Measurements from ENCODE around the gene JAM3.
"Not testable (repeated sequence)": the region's sequence is repeated elsewhere in the genome, so short reads cannot be mapped to it uniquely, and the experiment has no call there.

JAM3 gene

DNA sequence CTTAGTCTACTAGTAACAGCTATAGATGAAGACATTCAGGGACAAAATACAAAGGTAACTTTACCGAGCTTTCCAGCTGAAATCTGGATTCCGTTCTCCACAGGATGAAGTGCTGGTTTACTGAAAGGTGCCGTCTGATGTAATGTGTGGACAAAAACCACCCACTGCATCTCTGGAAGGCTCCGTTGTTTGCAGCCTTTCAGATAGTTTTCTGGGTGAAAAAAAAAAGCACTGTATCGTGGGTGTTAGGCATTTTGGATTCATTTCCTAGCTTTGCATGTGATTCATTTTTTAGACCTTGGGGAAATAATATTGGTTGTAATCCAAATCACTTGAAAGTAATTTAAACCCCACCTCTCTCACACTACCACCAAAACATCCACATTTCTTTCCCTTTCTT lies 10.4 kb downstream of the JAM3 start:
- TF ChIP-seq, protein P1, sequence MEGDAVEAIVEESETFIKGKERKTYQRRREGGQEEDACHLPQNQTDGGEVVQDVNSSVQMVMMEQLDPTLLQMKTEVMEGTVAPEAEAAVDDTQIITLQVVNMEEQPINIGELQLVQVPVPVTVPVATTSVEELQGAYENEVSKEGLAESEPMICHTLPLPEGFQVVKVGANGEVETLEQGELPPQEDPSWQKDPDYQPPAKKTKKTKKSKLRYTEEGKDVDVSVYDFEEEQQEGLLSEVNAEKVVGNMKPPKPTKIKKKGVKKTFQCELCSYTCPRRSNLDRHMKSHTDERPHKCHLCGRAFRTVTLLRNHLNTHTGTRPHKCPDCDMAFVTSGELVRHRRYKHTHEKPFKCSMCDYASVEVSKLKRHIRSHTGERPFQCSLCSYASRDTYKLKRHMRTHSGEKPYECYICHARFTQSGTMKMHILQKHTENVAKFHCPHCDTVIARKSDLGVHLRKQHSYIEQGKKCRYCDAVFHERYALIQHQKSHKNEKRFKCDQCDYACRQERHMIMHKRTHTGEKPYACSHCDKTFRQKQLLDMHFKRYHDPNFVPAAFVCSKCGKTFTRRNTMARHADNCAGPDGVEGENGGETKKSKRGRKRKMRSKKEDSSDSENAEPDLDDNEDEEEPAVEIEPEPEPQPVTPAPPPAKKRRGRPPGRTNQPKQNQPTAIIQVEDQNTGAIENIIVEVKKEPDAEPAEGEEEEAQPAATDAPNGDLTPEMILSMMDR (IDR thresholded peaks at IDR 0.05; ENCODE audit: borderline replicate concordance, extremely low read depth, low read length, poor library complexity, severe bottlenecking) = no peak
- no peak for TF ChIP-seq EZH2 (IDR thresholded peaks at IDR 0.05; ENCODE audit: borderline replicate concordance, low read depth, low read length, severe bottlenecking)
- Histone ChIP-seq H2AFZ (ENCODE audit: low read depth, low read length) (no peak overlapping the region), H4K20me1 (ENCODE audit: insufficient read depth, low read length) (no peaks in the 10 kb centered on the region), H3K9ac (ENCODE audit: low read depth, low read length) (no peak overlapping the region), H3K27ac (ENCODE audit: low read length) (no peak overlapping the region), H3K36me3 (ENCODE audit: insufficient read depth, low read length) (no peaks in the 10 kb centered on the region), H3K27me3 (ENCODE audit: insufficient read depth, low read length, poor library complexity) (no peaks in the 10 kb centered on the region), H3K4me1 (ENCODE audit: insufficient read depth, low read length) (no peaks in the 10 kb centered on the region), H3K9me3 (ENCODE audit: insufficient read depth, low read length, severe bottlenecking) (peaks cover 15% of the 10 kb centered on the region), H3K4me3 (ENCODE audit: low read depth in 1 of 2, low read length in 2 of 2) (no peak overlapping the region), H3K4me2 (ENCODE audit: insufficient read depth, low read length) (no peak overlapping the region), H3K79me2 (ENCODE audit: insufficient read depth, low read length) (peaks cover 2% of the 10 kb centered on the region; the same call in 1 of the 2 replicates)
- no peak for DNase-seq
- ATAC-seq (ENCODE audit: insufficient read depth, low read depth) = no peak

DNA sequence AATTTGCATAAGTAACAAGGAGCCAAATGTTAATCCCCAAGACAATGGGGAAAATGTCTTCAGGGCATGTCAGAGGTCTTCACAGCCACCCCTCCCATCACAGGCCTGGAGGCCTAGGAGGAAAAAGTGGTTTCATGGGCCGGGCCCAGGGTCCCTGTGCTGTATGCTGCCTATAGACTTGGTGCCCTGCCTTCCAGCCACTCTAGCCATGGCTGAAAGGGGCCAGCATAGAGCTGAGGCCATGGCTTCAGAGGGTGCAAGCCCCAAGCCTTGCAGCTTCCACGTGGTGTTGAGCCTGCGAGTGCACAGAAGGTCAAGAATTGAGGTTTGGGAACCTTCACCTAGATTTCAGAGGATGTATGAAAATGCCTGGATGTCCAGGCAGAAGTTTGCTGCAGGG lies 12.4 kb downstream of the JAM3 start:
- H3K27me3 ChIP-seq (ENCODE audit: insufficient read depth, low read length, poor library complexity); H4K20me1 ChIP-seq (ENCODE audit: insufficient read depth, low read length); H3K9ac ChIP-seq (ENCODE audit: low read depth, low read length); H2AFZ ChIP-seq (ENCODE audit: low read depth, low read length); H3K36me3 ChIP-seq (ENCODE audit: insufficient read depth, low read length); DNase-seq; ATAC-seq (ENCODE audit: insufficient read depth, low read depth); H3K4me3 ChIP-seq (ENCODE audit: low read depth in 1 of 2, low read length in 2 of 2); H3K27ac ChIP-seq (ENCODE audit: low read length); H3K79me2 ChIP-seq (ENCODE audit: insufficient read depth, low read length); H3K4me2 ChIP-seq (ENCODE audit: insufficient read depth, low read length); H3K4me1 ChIP-seq (ENCODE audit: insufficient read depth, low read length): not testable (repeated sequence)
- H3K9me3 ChIP-seq (ENCODE audit: insufficient read depth, low read length, severe bottlenecking) = peaks cover 15% of the 10 kb centered on the region

DNA sequence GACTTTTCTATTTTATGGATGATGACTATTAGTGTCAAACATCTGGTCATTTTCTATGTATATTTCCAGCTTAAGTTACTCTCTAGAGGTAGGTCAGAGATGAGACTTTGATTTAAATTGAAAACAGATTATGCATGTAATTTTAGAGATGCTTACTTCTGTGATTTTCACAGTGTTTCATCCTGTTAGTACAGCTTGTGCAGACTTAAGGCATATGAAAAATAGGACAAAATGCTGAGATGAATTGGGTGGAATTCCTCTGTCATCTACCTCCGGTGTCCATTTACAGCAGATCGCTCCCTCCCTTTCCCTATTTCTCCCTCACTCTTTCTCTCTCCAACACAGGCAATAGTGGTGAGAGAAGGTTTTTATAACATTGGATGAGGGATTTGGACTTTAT lies 14.1 kb downstream of the JAM3 start:
- Histone ChIP-seq H2AFZ (ENCODE audit: low read depth, low read length) (no peak overlapping the region), H3K27ac (ENCODE audit: low read length) (no peak overlapping the region), H3K9me3 (ENCODE audit: insufficient read depth, low read length, severe bottlenecking) (peaks cover 15% of the 10 kb centered on the region), H4K20me1 (ENCODE audit: insufficient read depth, low read length) (no peaks in the 10 kb centered on the region), H3K27me3 (ENCODE audit: insufficient read depth, low read length, poor library complexity) (no peaks in the 10 kb centered on the region), H3K4me2 (ENCODE audit: insufficient read depth, low read length) (no peak overlapping the region), H3K4me3 (ENCODE audit: low read depth in 1 of 2, low read length in 2 of 2) (no peak overlapping the region), H3K9ac (ENCODE audit: low read depth, low read length) (no peak overlapping the region), H3K36me3 (ENCODE audit: insufficient read depth, low read length) (no peaks in the 10 kb centered on the region), H3K4me1 (ENCODE audit: insufficient read depth, low read length) (no peaks in the 10 kb centered on the region), H3K79me2 (ENCODE audit: insufficient read depth, low read length) (peaks cover 2% of the 10 kb centered on the region; the same call in 1 of the 2 replicates)
- DNase-seq (no peak), ATAC-seq (ENCODE audit: insufficient read depth, low read depth) (no peak)
- TF ChIP-seq, protein P1 (IDR thresholded peaks at IDR 0.05; ENCODE audit: borderline replicate concordance, extremely low read depth, low read length, poor library complexity, severe bottlenecking) = no peak
- no peak for TF ChIP-seq EZH2 (IDR thresholded peaks at IDR 0.05; ENCODE audit: borderline replicate concordance, low read depth, low read length, severe bottlenecking)

DNA sequence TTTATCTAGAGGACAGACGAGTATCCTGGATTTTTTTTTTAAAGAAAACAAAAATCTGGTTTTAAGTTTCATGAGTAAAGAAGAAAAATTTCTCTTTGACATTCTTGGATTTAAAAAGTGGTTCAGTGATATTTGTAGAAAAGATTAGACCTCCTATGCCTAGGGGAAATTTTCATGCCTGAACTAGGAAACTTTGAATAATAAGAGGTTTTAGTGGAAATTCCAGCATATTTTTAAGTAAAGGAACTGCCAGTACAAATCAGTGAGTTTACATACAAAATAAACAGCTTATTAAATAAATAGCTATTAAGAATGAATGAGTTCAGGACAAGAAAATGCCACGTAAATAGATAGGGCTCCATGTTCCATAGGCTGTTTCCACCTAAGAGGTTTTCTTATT lies 17.5 kb downstream of the JAM3 start:
- H3K27ac ChIP-seq (ENCODE audit: low read length) = no peak overlapping the region
- H3K79me2 ChIP-seq (ENCODE audit: insufficient read depth, low read length) = no peaks in the 10 kb centered on the region; the same call in 1 of the 2 replicates
- no peak for ATAC-seq (ENCODE audit: insufficient read depth, low read depth)
- no peaks in the 10 kb centered on the region for H4K20me1 ChIP-seq (ENCODE audit: insufficient read depth, low read length)
- no peaks in the 10 kb centered on the region for H3K27me3 ChIP-seq (ENCODE audit: insufficient read depth, low read length, poor library complexity)
- no peak overlapping the region for H3K4me3 ChIP-seq (ENCODE audit: low read depth in 1 of 2, low read length in 2 of 2)
- peaks cover 5% of the 10 kb centered on the region for H3K9me3 ChIP-seq (ENCODE audit: insufficient read depth, low read length, severe bottlenecking)
- H3K36me3 ChIP-seq (ENCODE audit: insufficient read depth, low read length) = no peaks in the 10 kb centered on the region
- no peak overlapping the region for H3K9ac ChIP-seq (ENCODE audit: low read depth, low read length)
- no peak overlapping the region for H2AFZ ChIP-seq (ENCODE audit: low read depth, low read length)
- H3K4me2 ChIP-seq (ENCODE audit: insufficient read depth, low read length) = no peak overlapping the region
- no peak for DNase-seq
- no peaks in the 10 kb centered on the region for H3K4me1 ChIP-seq (ENCODE audit: insufficient read depth, low read length)
- no peak for TF ChIP-seq EZH2 (IDR thresholded peaks at IDR 0.05; ENCODE audit: borderline replicate concordance, low read depth, low read length, severe bottlenecking)
- TF ChIP-seq, protein P1 (IDR thresholded peaks at IDR 0.05; ENCODE audit: borderline replicate concordance, extremely low read depth, low read length, poor library complexity, severe bottlenecking) = no peak

DNA sequence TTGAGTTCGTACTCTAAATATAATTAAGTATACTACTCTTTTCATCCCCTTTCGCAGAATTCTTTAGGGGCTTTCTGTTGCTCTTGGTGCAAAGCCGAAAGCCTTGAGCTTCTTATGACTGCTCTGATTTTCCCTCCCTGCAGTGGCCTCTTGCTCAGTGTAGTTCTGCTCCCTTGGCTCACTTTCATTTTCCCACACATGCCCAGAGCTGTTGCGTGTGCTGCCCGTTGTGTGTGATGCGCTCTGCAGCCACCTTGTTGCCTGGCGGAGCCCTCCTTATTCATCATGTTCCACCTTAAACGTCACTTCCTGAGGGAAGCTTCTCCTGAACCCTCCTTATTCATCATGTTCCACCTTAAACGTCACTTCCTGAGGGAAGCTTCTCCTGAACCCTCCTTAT lies 23.1 kb downstream of the JAM3 start:
- H3K4me3 ChIP-seq (ENCODE audit: low read depth in 1 of 2, low read length in 2 of 2); H3K4me2 ChIP-seq (ENCODE audit: insufficient read depth, low read length); ATAC-seq (ENCODE audit: insufficient read depth, low read depth); H3K27me3 ChIP-seq (ENCODE audit: insufficient read depth, low read length, poor library complexity); H4K20me1 ChIP-seq (ENCODE audit: insufficient read depth, low read length); H3K4me1 ChIP-seq (ENCODE audit: insufficient read depth, low read length); H3K9ac ChIP-seq (ENCODE audit: low read depth, low read length); H3K79me2 ChIP-seq (ENCODE audit: insufficient read depth, low read length); H3K9me3 ChIP-seq (ENCODE audit: insufficient read depth, low read length, severe bottlenecking); H3K36me3 ChIP-seq (ENCODE audit: insufficient read depth, low read length); H3K27ac ChIP-seq (ENCODE audit: low read length); DNase-seq; H2AFZ ChIP-seq (ENCODE audit: low read depth, low read length): not testable (repeated sequence)
